HT-29 (cell line): ENCODE results near the gene IL17RB. TPM values are rescaled to one million over a fixed set of nuclear protein-coding genes. Genes with fewer than 3 reads are reported as not detected.

Source experiments
- DNase-seq: peaks from one replicate; pipeline ENCODE4 v3.0.0-alpha.2; 2015; ENCODE audit warnings: low spot score
- total RNA-seq: library from RNA; depleted of rRNA; stranded (reverse); fragments of >200 nt; shearing (Covaris generic); gene quantifications from 2 replicates; pipeline ENCODE4 v1.2.3, GENCODE V29; 2014

The IL17RB gene
- total RNA-seq, 1 experiment from 2014 or later, result 14.9 TPM

- no peak for DNase-seq
Measured at GRCh38 chr3:53830944-53831343, 15.4 kb upstream of the IL17RB start.

DNA sequence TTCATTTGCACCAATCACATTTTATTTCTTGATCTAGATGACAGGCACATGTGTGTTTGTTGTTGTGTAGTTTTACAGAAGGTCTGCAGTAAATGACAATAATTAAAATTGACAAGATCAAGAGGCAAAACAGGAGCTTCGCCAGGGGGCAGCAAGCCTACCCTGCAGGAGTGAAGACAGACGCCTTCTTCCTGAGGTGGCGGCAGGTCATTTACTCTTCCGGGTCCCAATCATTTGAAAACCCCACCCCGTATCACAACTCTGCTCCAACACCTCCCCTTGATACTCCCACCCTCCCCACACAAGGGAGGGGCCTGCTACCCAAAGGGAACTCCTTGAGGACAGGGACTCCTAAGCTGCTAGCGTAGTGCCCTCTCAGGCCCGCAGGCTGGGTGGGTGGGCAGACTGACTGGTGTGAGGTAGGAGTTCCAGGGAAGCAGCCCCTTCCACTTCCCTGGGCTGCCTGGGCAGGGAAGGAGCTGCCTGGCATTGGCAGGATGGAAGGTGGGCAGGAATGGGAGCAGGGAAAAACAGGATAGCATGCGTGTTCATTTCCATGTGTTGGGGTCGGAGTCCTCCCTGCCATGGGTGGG is 13.2 kb upstream of the IL17RB start:
- DNase-seq, result no peak

DNA sequence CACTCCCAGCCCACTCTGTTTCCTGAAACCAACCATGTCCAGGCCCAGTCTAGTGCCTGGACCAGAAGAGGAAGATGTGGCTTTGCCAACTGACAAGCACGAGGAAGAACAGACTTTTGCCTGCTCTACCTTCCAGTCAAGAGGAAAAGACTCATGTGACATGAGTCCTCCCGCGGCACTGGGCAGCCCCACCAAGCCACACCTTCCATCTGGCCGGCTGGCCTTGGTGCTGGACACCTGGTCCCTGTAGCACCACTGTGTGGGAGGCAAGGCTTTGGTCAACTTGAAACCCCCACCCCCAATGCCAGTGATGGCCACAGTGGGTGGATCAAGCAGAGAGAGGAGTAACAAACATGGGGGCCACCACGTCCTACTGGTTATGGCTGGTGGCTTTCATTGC is 12.7 kb upstream of the IL17RB start:
- DNase-seq, result no peak

GRCh38 chr3:53834429-53835095 is 11.8 kb upstream of the IL17RB start:
- DNase-seq, result no peak

GRCh38 chr3:53835257-53835656 is 11.1 kb upstream of the IL17RB start:
- DNase-seq, result no peak

DNA sequence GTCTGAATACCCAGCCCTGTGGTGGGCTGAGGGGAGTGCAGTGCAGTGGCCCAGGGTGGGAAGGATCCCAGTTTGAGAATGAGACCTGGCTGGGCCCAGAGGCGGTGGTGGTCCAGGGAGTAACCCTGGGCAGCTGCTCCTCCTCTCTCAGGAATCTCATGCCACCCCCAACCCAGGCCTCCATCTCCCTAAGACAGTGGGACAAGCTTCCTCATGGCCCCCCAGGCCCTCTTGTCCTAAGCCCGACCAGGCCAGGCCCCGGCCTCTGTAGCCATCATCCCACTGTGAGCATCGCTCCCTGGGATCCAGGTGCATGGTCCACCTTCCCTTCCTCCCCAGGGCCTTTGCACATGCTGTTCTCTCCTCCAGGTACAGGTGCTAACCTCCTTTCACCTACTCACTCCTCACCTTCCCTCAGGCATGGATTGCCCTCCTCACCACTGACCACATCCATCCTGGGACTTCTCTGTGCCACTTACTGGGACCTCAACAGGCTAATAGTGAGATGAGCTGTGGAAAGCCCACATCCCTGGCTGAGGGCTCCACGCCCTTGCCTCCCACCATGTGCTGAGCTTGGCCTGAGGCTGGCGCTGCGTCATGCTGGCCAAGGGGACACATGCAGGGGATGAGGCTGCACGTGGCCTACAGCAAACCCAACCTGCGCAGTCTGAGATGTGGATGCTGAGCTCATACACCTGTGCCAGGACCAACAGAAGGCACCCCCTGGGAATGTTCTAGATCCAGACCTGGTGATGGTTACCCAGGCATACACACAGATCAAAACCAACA is 10.1 kb upstream of the IL17RB start:
- no peak for DNase-seq

DNA sequence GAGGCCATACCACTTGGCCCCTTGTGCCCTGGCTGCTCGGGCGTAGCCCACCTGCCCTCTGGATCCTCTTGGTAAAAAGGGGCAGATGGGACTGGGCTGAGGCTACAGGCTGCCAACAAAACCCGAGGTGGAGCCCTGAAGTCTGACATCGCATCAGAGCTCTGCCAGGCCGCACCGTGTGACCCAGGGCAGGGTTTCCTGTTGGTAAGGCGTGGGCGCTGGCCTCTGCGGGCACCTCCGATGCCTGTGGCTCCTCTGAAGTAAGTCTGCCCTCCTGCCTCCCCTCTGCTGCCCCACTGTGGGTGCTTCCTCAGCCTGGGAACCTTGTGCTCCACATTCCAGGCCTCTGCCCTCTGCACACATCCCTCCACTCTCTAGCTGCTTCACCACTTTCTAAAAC is 9.0 kb upstream of the IL17RB start:
- DNase-seq, result no peak

DNA sequence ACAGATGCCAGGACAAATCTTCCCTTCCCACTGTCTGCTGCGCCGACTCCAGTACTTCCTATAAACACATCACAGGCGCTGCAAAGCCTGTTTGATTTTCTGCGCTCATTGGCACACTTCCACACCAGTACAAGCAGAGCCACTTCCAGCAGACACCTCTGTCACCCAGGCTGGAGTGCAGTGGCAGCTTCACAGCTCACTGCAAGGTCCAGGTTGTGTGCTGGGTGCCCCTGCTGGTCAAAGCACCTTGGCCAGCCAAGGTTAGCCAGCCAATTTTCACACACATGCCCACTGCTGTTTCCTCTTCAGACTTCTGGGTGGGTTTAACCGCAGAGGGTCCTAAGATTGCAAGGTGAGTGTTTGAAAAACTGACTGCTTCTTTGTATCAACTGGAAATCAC is 5.1 kb upstream of the IL17RB start:
- peak; percentile 27 for DNase-seq

DNA sequence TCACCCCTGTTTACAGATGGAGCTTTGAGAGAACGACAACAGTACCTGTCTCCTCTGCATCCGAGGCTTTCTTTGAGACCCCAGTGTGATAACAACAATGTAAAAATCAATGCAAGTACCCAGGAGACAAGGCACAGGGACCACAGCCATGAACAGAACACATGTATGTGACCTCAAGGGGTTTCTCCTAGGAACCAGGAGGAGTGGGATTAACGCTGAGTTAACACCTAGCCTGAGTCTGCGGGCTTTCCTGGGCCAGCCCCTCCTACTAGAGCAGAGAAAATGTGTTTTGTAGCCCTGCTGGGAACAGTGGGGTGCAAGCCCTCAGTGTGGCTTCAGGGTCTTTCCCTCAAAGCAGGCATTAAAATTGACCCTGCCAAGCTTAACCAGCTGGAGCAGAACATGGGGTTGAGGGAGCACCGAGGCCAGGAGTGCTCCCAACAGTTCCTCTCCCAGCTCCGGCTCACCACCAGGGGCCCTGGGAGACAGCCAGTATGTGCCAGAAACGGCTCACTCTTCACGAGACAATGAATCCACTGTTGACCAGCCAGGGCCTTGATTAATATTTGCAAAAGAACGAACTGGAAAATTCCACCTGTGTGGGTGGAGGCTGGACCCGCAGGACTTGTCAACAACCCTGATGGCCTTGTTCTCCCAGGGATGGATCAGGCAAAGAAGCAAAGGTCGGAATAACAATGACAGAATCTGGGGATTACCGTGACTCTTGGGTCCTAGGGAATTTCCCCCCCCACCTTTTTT is 3.8 kb upstream of the IL17RB start:
- DNase-seq, result peak; percentile 88

DNA sequence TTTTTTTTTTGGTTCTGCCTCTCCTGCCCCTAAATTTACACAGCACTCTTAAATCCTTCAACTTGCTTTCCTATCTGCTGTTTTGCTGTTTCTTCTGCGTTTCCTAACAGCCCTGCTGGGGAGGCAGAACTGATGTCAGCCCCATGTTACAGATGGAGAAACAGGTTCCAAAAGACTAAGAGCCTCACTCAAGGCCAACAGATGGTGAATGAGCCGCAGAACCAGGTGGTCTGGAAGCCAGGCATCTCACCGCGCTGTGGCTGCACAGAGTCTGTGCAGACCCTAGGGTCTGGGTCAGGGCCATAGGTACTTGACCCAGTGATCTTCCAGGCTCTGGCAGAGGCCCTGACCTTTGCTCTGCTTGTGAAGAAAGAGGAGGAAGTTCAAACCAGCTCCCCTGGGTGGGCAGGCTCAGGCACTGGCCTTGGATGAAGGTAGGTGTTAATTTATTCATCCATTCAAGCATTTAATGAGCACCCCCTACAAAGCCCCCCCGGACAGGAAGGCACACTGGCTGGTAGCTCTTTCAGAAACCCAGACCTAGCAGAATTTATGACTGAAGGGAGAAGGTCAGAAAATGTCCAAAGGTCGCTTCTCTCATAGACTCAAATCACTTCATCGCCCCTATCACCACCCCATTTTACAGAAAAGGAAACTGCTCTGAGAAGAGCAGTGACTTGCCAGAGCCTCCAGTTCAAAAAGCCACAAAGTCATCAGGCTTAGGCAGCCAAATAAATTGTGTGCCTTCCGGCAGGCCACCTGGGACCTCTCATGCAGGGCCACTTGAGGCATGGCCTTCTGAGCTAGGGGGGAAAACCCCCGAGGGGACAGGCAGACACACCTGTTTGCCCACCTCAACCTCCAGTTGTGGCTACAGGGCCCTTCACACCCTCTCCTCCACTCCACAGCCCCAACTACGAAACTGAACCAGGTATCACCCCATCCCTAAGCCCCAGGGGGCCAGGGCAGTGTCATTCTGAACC is 2.9 kb upstream of the IL17RB start:
- no peak for DNase-seq

DNA sequence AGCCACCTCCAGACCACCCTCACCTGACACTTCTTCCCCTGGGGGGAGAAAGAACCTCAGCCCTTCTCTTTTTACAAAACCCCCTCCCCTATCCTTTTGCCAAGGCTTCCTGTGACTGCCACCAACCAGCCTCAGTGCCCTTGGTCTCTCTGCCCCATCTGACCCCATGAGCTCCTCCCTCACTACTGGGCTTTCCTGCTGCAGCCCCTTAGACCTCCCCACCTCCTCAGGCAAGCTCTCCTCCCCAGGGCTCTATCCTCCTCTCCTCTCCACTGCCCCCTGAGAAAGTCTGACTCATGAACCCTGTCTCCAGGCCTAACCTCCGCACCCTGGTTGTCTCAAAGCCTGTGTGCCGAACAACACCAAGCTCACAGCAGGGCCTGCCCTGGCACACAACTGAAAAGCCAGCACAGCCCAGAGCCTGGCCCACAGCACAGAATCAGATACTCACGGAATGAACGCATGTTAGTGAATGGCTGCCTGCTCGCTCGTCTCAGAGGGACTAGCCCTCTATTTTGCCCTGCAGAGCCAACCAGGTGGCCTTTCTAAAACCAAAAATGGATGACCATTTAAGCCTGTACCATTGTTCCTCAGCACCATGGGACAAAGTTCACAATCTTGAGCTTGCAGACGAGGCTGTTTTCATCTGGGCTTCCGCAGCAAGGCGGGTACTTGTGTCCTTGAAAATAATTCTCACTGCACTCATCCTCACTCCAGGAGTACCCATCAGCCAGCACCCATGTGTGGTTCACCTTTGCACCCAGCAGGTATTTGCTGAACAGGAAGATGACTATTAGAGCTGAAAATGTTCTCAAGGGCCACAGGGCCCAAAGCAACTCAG is 1.9 kb upstream of the IL17RB start:
- peak; percentile 14 for DNase-seq

DNA sequence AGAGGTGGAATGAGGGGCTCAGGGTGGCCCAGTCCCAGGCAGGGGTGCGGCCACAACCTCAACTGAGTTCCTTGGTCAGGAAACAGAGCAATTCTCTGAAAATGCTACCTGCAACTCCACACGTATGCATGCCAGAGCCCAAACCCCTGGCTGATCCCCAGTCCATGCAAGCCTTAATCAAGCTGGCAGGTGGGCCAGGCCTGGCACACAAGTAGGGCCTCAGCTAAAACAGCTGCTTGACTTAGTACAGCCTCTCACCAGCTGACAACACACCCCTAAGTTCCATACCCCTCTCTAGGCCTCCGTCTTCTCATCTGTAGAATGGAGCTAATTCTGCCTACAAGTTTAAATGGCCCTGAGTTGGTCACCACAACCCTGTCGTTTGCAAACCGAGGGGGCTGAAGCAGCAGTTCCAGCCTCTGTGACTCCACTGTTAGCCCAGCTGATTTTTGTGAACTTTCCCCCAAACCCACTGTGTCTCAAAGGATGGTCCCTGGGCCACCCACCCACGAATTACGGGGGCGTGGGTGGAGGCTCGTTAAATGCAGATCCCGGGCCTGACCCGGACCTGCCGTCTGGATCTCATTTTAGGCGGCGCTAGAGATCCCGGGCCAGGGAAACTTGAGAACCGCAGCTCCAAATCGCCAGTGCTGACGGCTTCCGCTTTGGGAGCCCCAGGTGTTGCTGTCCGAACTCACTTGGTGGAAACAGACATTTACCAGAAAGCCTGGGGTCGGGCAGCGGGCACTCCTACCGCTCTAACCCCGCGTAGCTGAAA is 1.1 kb upstream of the IL17RB start:
- peak; percentile 52 for DNase-seq

DNA sequence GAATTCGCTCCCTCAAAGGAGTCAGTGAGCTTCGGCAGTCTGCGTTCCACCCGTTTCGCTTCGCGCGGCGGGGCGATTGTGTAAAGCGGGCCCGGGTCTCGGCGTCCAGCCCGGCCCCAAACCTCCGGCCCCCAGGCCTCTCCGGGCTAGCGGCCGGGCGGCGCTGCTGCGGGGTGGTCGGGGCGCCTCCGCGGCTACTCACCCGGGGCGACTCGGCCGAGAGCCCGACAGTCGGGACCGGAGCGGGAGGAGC is 561 bp upstream of the IL17RB start:
- peak; percentile 1 for DNase-seq

DNA sequence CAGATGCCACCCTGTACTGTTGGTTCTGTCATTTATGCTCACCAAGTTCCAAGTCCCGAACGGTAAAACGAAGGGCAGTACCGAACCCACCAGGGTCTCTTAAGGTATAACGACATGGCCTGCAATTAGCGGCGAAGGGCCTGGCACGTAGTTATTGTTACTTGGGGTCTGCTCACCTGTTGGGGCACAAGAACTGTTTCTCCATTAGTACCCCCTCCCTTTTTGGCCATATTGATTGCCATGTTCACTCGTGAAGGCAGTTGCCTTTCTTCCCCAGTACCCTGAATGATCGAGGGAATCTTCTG is 435 bp downstream of the IL17RB start:
- no peak for DNase-seq

DNA sequence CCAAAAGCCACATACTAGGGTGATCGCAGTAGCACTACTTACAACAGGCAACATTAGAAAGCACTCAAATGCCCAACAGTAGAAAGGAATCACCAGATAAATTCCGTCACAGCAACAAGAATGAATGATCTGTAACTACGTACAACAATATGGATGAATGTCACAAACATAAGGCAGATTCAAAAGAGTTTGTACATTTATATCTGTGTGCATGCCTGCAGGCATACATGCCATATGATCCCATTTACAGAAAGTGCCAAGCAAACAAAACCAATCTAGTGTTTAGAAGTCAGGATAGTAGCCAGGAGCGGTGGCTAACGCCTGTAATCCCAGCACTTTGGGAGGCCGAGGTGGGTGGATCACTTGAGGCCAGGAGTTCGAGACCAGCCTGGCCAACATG is 3.5 kb downstream of the IL17RB start:
- DNase-seq, result no peak

DNA sequence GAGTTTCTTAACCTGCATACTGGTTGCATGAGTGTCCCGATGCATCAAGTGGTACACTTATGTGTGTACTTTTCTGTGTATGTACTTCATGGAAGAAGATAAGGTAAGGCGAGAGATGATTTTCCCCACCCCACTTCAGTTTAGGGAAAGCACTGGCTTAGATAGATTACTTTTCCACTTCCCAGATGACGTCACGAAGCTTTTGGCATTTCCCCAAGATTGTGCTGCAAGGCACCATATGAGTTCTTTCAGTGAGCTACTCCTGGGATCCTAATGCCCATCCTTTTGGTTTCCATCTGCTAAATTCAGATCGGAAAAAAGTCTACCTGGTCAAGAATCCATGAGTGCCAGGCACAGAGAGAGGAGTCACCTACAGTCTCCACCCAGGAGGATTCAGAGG is 4.5 kb downstream of the IL17RB start:
- DNase-seq, result no peak

DNA sequence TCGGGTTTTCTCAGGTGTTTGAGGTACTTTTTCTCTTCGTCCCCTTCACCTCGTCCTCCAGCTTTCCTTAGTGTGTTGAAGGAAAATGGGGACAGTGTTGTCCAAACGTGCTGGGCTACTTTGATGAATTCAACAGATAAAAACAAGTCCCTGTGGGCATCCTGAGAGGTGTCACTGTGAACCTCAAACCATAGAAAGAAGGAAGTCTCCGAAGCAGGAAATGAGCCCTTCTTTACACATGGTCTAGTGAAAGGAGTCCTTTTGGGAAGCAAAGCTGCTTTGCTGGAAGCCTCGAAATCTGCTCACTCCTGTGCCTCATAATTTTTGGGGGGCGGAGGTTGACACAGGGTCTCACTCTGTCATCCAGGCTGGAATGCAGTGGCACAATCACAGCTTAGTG is 10.6 kb downstream of the IL17RB start:
- DNase-seq, result no peak

DNA sequence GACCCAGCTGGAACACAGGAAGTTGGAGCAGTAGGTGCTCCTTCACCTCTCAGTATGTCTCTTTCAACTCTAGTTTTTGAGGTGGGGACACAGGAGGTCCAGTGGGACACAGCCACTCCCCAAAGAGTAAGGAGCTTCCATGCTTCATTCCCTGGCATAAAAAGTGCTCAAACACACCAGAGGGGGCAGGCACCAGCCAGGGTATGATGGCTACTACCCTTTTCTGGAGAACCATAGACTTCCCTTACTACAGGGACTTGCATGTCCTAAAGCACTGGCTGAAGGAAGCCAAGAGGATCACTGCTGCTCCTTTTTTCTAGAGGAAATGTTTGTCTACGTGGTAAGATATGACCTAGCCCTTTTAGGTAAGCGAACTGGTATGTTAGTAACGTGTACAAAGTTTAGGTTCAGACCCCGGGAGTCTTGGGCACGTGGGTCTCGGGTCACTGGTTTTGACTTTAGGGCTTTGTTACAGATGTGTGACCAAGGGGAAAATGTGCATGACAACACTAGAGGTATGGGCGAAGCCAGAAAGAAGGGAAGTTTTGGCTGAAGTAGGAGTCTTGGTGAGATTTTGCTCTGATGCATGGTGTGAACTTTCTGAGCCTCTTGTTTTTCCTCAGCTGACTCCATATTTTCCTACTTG is 11.9 kb downstream of the IL17RB start:
- DNase-seq, result no peak

DNA sequence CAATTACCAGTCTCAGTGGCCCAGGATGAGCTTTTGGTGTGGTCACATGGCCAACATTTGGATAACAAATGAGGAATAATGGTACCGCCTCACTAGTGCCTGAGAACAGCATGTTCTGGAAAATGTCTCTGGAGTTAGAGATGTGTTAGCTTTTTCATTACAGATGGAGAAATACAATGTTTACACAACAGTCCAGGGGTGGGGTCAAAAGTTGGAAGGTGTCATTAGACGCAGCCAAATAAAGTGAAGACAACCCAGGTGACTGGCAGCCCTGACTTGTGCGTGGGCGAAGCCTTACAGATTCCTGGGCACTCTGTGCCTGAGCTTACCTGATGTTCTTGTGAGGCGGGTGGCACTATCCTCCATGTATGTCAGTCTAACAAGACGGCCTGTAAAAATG is 12.8 kb downstream of the IL17RB start:
- no peak for DNase-seq
